ENCODE measurements around the gene M1AP.

M1AP gene

GRCh38 chr2:74524955-74525716, 123.0 kb downstream of the M1AP start:
- DNase-seq (ENCODE audit: low spot score), result no peak

- DNase-seq (ENCODE audit: low spot score), result no peak
These were observed 124.1 kb downstream of the M1AP start for GRCh38 chr2:74524005-74524404.

GRCh38 chr2:74522516-74522915, 125.6 kb downstream of the M1AP start:
- no peak for DNase-seq (ENCODE audit: low spot score)

GRCh38 chr2:74516650-74517049, 131.5 kb downstream of the M1AP start:
- DNase-seq (ENCODE audit: low spot score), result no peak

- peak; percentile 86 for DNase-seq (ENCODE audit: low spot score)
These were observed 132.0 kb downstream of the M1AP start for GRCh38 chr2:74515981-74516633.

GRCh38 chr2:74515271-74515980, 132.7 kb downstream of the M1AP start:
- DNase-seq (ENCODE audit: low spot score), result no peak

GRCh38 chr2:74514368-74515270, 133.5 kb downstream of the M1AP start, which contains the start of gene TLX2:
Gene TLX2 (plus strand): TSS chr2:74514450. CDS start chr2:74514807, 357 bp downstream.
- peak; percentile 23 for DNase-seq (ENCODE audit: low spot score)

GRCh38 chr2:74513605-74514367, 134.3 kb downstream of the M1AP start:
- peak; percentile 19 for DNase-seq (ENCODE audit: low spot score)

- DNase-seq (ENCODE audit: low spot score), result no peak
These were observed 135.2 kb downstream of the M1AP start for GRCh38 chr2:74512744-74513604.

GRCh38 chr2:74511104-74511989, 136.8 kb downstream of the M1AP start:
- no peak for DNase-seq (ENCODE audit: low spot score)

GRCh38 chr2:74510272-74510671, 137.9 kb downstream of the M1AP start:
- no peak for DNase-seq (ENCODE audit: low spot score)

- peak; percentile 81 for DNase-seq (ENCODE audit: low spot score)
These were observed 140.1 kb downstream of the M1AP start for GRCh38 chr2:74507926-74508520.

Data from GM03348 (cell line).